NCI-H82 (cell line): Measurements from ENCODE around the gene UROS.
A peak's percentile ranks its signal among the peaks of the same experiment; 100 is the strongest.

Source experiments
- DNase-seq: peaks from one replicate; lab custom pipeline; 2025; lab: John Stamatoyannopoulos, UW

The UROS gene

DNA sequence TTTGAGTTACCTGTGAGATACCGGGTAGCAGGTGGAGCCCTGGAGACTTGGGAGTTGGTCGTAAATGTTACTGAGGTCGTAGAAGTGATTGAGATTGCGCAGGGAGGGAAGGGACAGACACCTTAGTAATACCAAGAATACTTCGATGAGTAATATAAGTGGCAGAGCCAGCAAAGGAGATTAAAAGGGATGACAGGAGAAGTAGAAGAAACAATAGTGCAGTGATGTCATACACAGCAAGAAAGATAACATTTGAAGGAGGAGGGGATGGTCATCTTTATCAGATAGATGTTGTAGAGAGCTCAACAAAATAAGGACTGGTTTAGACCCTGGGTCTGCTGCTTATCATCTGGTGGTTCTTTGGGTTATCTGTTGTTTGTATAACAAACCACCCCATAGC lies 5.3 kb upstream of the UROS start:
- DNase-seq: no peak

DNA sequence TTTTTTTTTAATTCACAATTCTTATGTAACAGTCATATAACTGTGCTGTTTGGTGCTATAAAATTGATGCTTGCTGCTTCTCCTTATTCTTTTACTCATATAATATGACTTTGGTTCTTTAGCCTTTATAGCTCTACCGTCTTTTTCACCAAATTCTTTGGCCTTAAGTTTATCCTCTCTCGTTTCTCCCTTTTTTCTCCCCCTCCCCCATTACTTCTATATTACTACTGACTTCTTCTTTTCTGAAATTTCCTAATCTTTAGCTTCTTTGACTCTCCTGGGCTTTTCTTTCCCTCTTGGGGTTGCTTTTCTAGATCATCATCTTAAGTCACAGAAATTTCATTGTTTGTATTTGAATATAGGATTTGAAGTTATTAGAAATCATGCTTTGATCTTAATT lies 4.1 kb upstream of the UROS start:
- no peak for DNase-seq

GRCh38 chr10:125824736-125825135 lies 1.7 kb upstream of the UROS start:
- peak; percentile 22 for DNase-seq

DNA sequence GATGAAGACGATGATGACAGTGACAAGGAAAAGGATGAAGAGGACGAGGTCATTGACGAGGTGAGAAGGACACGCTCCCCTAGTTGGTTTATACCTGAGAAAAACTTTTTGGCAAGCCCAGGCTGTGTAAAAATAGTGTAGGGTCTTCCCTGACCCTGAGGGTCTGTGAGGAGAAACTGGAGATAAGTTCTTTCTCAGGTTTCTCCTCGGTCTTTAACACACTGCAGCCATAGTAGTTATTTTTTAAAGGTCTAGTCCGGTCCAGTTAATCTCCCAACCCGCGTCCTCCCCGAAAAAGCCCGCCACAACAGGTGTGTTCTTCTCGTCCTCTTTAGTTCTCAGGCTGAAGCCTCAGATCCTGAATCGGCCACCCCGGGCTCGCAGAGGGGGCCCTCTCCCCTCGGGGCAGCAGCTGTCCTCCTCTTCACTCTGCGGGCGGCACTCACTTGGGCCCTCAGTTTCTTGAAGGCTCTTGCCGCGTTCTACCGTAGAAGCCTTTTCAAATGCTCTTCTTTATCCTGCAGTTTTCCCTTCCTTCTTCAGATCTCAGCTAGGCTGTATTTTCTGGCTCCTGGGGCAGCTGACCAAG lies 699 bp upstream of the UROS start:
- DNase-seq: peak; percentile 38

- DNase-seq: no peak
Observed at GRCh38 chr10:125820701-125821100, 2.4 kb downstream of the UROS start.

- DNase-seq: no peak
Observed at GRCh38 chr10:125817337-125817946, 5.6 kb downstream of the UROS start.

DNA sequence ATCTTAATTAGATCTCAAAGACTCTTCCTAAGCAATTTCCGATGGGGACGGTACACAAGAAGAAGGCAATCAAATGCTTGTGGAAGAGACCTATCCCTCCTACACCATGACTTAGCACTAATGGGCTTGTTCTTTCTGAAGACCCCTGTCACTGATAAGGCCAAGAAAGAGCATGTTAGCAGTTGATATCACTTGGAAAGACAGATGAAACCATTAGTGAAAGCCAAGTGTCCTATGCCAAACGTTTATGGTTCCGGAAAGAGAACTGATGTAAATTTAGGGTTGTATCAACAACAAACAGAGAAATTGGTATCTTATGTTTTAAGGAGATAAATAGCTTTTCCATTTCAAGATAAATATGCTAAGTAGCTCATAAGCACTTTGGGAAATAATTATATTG lies 6.5 kb downstream of the UROS start:
- no peak for DNase-seq

DNA sequence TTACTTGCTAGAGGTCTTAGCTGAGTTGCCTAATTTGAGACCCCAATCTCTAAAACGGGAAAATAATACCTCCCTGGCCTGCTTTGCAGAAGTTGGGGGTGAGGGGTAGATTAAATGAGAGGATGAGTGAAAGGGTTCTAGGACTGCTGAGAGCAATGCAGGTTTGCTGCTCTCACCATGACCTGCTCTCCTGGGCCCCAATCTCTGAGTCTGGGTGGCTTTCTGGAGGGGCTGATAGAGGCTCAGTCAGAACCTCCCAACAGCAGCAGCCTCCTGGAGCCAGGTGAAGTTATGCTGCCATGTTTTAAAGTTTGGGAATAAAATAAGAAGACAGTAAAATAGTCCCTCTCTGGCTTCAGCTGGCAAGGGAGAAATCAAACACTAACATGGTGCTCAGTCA lies 7.3 kb downstream of the UROS start:
- no peak for DNase-seq

DNA sequence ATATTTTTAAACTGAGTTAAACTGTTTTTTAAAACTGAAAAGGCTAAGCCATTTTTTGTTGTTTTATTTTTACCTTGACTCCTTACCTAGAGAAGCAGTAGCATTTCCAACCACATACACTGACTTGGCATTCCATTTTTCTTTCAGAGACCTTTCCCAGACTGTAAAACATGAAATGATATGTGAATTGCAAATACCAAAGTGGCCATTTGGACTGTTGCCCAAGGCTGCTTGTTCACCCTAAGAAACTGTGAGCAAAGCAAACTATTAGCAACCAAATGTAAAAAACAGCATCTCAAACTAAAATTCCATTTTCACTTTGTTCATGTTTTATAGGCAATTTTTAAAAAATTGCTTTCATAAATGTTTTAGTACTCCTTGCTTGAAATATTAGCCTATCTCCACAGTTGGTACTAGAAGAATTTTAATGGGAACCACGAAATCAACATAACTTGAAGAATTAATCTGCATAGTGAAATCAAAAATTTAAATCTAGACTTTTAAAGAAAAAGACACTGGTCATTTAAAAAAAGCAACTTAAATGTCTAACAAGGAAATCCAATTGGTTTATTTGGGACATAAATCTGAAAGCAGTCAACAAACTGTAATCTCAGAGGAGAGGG lies 10.8 kb downstream of the UROS start:
- no peak for DNase-seq

GRCh38 chr10:125811251-125811650 lies 11.8 kb downstream of the UROS start:
- DNase-seq: peak; percentile 92

DNA sequence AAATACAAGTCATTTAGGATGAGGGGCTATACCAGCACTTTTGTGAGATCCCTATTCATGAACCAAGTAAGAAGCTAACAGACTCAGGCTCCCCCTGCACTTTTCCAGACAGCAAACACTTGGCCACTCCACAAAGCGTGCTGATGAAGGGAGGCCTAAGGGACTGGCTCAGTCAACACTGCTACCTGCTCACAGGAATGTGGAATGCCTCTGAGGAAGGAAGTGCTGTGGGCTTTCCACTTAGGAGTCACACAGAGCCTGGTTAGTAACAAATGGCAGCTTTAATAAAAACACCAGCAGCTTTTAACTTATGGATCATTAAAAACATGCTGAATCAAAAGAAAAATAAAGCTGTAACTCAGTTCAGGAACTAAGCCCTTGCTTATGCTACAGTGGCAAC lies 15.0 kb downstream of the UROS start:
- no peak for DNase-seq

DNA sequence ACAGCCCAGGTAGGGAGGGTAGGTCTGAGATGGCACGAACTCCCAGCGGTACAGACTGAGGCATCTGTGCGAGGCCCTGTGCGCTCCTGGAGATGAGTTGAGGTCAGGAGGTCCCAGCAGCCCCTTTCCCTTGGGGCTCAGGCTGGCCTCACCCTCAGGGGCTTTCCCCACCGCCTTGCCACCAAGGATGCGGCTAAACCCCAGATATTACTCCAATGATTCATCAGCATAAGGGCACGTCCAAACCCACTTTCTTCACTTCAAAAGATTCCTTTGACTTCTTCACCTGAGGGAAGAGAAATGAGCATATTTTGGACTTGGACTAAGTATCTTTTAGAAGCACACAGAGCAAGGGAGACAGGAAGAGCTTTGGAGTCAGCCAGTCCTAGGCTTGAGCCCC lies 20.3 kb downstream of the UROS start:
- no peak for DNase-seq

DNA sequence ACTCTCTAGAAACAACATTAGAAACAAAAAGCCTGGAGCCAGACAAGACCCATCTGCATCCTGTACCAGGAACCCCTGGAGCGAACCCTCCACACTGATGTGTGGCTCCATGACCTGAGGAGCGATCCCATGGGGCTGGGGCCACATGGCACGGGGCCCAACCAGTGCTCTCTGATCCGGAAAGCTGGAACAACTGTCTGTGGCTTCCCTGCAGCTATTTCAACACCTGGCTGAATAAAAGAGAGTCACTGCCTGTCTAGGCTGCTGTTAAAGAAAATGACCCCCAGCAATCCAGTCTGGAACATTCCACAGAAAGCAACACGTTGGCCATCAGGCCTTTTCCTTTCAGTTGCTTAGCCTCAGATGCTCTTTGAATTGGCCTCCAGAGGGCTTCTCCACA lies 20.9 kb downstream of the UROS start:
- no peak for DNase-seq

GRCh38 chr10:125801574-125801973 lies 21.5 kb downstream of the UROS start:
- no peak for DNase-seq

- DNase-seq: no peak
Observed at GRCh38 chr10:125799451-125800182, 23.4 kb downstream of the UROS start.

GRCh38 chr10:125797994-125798662 lies 24.9 kb downstream of the UROS start:
- DNase-seq: no peak

DNA sequence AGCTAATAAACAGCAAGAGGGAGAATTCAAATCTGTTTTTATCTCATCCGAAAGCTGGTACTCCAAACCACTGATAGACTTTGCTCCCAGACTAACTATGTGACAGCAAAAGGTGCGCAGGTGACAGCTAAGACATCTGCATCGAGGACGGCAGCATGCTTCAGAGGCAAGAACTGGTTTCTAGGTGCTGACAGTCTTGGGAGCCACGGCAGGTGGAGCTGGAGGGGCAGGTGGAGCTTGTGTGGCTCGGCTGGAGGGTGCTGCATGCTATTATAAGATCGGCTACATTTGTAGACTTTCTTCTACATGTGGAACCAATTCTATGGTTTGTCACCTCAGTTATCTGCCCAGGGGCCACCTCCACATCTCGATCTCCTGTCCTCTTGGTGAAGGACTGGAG lies 25.6 kb downstream of the UROS start:
- no peak for DNase-seq

GRCh38 chr10:125795637-125796190 lies 27.3 kb downstream of the UROS start:
- no peak for DNase-seq

GRCh38 chr10:125795128-125795527 lies 27.9 kb downstream of the UROS start:
- DNase-seq: no peak

DNA sequence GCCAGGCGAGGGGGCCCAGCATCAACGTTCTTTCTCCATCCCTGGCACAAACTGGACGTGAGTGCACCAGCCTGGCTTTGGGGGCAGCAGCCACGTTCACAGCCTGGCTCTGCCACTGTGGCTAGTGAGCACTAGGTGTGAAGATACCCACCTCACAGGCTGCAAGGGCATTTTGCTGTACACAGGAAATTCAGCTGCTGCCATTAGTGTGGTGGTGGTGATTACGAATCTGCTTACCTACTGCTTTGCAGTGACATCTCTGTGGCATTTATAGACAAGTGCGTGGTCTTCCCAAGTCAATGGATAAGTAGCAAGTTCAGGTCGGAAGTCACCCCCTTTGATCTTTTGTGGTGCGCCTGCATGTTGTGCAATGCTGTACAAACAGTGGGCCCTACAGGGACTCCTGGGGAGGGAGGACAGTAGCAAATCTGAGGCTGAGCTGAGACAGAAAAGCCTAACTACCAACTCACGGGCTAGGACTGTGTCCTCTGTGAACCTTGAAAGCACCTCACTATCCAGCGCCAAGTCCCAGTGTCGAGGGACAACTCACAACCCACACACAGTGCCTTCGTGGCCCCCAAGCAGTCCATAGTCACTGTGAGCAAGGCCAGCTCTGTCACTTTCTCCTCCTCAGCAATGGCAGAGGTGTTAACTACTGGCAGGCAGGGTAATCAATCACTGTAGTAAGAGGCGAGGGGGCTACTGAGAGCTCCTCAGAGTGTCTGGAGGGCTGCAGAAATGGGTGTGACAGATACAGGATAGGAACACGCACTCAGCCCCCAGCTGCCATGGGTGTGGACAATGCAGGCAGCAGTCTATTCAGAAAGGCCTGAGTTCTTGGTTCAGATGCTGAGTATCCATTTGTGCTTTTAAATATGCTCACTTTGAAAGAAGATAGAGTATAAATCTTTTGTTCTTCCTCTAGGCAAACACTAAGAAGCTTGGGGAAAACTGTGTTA lies 30.4 kb downstream of the UROS start:
- no peak for DNase-seq
